GM23338 (cell line): ENCODE data around the gene ANXA6. TPM values are rescaled to one million over a fixed set of nuclear protein-coding genes. Genes with fewer than 3 reads are reported as not detected.

Source experiments
- ATAC-seq: fragments of 200-7000 bp; cut with Tn5 transposase; 3 replicates; pipeline ENCODE4 v1.9.1; 2020
- DNase-seq: peaks from one replicate; pipeline ENCODE4 v3.0.0-alpha.2; 2015; ENCODE audit warnings: low spot score
- H2AFZ ChIP-seq: fragments of 200-600 bp; sonication (generic); 2 replicates; pipeline ENCODE4 v1.8.0; 2016; ENCODE audit warnings: antibody characterized with exemption, mild to moderate bottlenecking, moderate library complexity
- H3F3A ChIP-seq: fragments of 200-600 bp; sonication (generic); replicated peaks from 2 replicates; pipeline ENCODE4 v1.8.0; 2017; ENCODE audit warnings: antibody characterized with exemption, mixed run types, low read depth
- H3K27ac ChIP-seq: fragments of 200-600 bp; sonication (generic); 2 replicates; pipeline ENCODE4 v1.6.1; 2016; ENCODE audit warnings: low read depth
- H3K27me3 ChIP-seq: fragments of 200-600 bp; sonication (generic); 2 replicates; pipeline ENCODE4 v1.8.0; 2016; ENCODE audit warnings: mild to moderate bottlenecking, mixed run types, moderate library complexity; ENCODE audit not compliant: insufficient read depth
- H3K36me3 ChIP-seq: fragments of 200-600 bp; sonication (generic); 2 replicates; pipeline ENCODE4 v1.8.0; 2016; ENCODE audit warnings: mild to moderate bottlenecking; ENCODE audit not compliant: insufficient read depth
- H3K4me1 ChIP-seq: fragments of 200-600 bp; sonication (generic); 2 replicates; pipeline ENCODE4 v1.8.0; 2016; ENCODE audit warnings: mild to moderate bottlenecking, moderate library complexity; ENCODE audit not compliant: insufficient read depth
- H3K4me2 ChIP-seq: fragments of 200-600 bp; sonication (generic); 2 replicates; pipeline ENCODE4 v1.7.1; 2017; ENCODE audit warnings: mixed run types
- H3K4me3 ChIP-seq: fragments of 200-600 bp; sonication (generic); 2 replicates; pipeline ENCODE4 v1.6.1; 2016; ENCODE audit warnings: mixed run types
- H3K79me2 ChIP-seq: fragments of 200-600 bp; sonication (generic); replicated peaks from 2 replicates; pipeline ENCODE4 v1.8.0; 2017; ENCODE audit warnings: mild to moderate bottlenecking; ENCODE audit not compliant: insufficient read depth
- H3K9me2 ChIP-seq: fragments of 200-600 bp; sonication (generic); 2 replicates; pipeline ENCODE4 v1.8.0; 2017; ENCODE audit not compliant: insufficient read depth
- H4K20me1 ChIP-seq: fragments of 200-600 bp; sonication (generic); replicated peaks from 2 replicates; pipeline ENCODE4 v1.8.0; 2017; ENCODE audit warnings: mild to moderate bottlenecking; ENCODE audit not compliant: insufficient read depth
- H3K27ac Mint-ChIP-seq: 2 replicates; pipeline ENCODE4 v1.8.0; 2020; ENCODE audit warnings: inconsistent platforms, mild to moderate bottlenecking, moderate library complexity, mixed read lengths
- H3K27me3 Mint-ChIP-seq: 3 replicates; pipeline ENCODE4 v1.8.0; 2022; ENCODE audit warnings: low read depth, mild to moderate bottlenecking, moderate library complexity, mixed read lengths, inconsistent platforms; ENCODE audit not compliant: insufficient read depth, poor library complexity
- H3K36me3 Mint-ChIP-seq: 3 replicates; pipeline ENCODE4 v1.8.0; 2021; ENCODE audit warnings: low read depth, mild to moderate bottlenecking, inconsistent platforms, moderate library complexity, mixed read lengths
- H3K4me1 Mint-ChIP-seq: 3 replicates; pipeline ENCODE4 v1.8.0; 2020; ENCODE audit warnings: mild to moderate bottlenecking, inconsistent platforms, mixed read lengths
- H3K4me3 Mint-ChIP-seq: 3 replicates; pipeline ENCODE4 v1.8.0; 2021; ENCODE audit warnings: moderate library complexity, mild to moderate bottlenecking, inconsistent platforms, mixed read lengths
- H3K9me3 Mint-ChIP-seq: 3 replicates; pipeline ENCODE4 v1.8.0; 2020; ENCODE audit warnings: moderate library complexity, mild to moderate bottlenecking, inconsistent platforms, mixed read lengths
- CREB1 ChIP-seq: fragments of 250-450 bp; sonication (Bioruptor Pico); IDR thresholded peaks from 2 replicates; pipeline ENCODE4 v1.5.0; 2020; ENCODE audit warnings: low read depth, mild to moderate bottlenecking, moderate library complexity
- EZH2 ChIP-seq: fragments of 200-600 bp; sonication (generic); IDR thresholded peaks from one replicate; pipeline ENCODE4 v1.8.0; 2017; ENCODE audit warnings: antibody characterized with exemption, mild to moderate bottlenecking, low read depth; ENCODE audit not compliant: unreplicated experiment
- EZH2phosphoT487 ChIP-seq: fragments of 200-600 bp; sonication (generic); IDR thresholded peaks from one replicate; pipeline ENCODE4 v1.8.1; 2018; ENCODE audit warnings: antibody characterized with exemption; ENCODE audit not compliant: unreplicated experiment
- JUNB ChIP-seq: IDR thresholded peaks from one replicate; pipeline ENCODE4 v1.6.1; 2016; ENCODE audit warnings: antibody characterized with exemption; ENCODE audit not compliant: unreplicated experiment
- NANOG ChIP-seq: IDR thresholded peaks from 2 replicates; pipeline ENCODE4 v1.6.1; 2016; ENCODE audit warnings: antibody characterized with exemption, borderline replicate concordance
- POLR2AphosphoS5 ChIP-seq: IDR thresholded peaks from 2 replicates; pipeline ENCODE4 v1.6.1; 2016; ENCODE audit warnings: antibody characterized with exemption, low read depth
- STAT1 ChIP-seq: IDR thresholded peaks from one replicate; pipeline ENCODE4 v1.6.1; 2016; ENCODE audit warnings: antibody characterized with exemption; ENCODE audit not compliant: unreplicated experiment
- ZNF114 ChIP-seq: fragments of 250-450 bp; sonication (Bioruptor Pico); IDR thresholded peaks from 2 replicates; pipeline ENCODE4 v1.5.0; 2020; ENCODE audit warnings: mild to moderate bottlenecking, moderate library complexity
- ZNF331 ChIP-seq: fragments of 250-450 bp; sonication (Bioruptor Pico); IDR thresholded peaks from 2 replicates; pipeline ENCODE4 v1.5.0; 2020; ENCODE audit warnings: low read depth, mild to moderate bottlenecking, moderate library complexity
- polyA plus RNA-seq: library from polyadenylated mRNA; unstranded; fragments of >200 nt; fragmentation: Nextera tagmentation; extraction: Ambion mirVana; gene quantifications from 2 replicates; pipeline ENCODE4 v1.2.1, GENCODE V29; 2016
- total RNA-seq: library from RNA; depleted of rRNA; stranded (reverse); fragments of >200 nt; shearing (Covaris generic); gene quantifications from 2 replicates; pipeline ENCODE4 v1.2.3, GENCODE V29; 2014
- TF ChIP-seq, protein P1 (sequence below): IDR thresholded peaks from one replicate; pipeline ENCODE4 v1.6.1; 2018; ENCODE audit warnings: antibody characterized with exemption; ENCODE audit not compliant: unreplicated experiment
- TF ChIP-seq, protein P2 (sequence below), 2 experiments: fragments of 200-600 bp in 1 of 2; sonication (generic) in 1 of 2; conservative IDR thresholded peaks; 2 replicates each; pipeline versions ENCODE4 v1.5.1 to v1.6.1; 2016 to 2017; ENCODE audit warnings: antibody characterized with exemption in 2 of 2, low read depth in 2 of 2, mild to moderate bottlenecking in 2 of 2, moderate library complexity in 1 of 2
- TF ChIP-seq, protein P3 (sequence below): fragments of 250-450 bp; sonication (Bioruptor Pico); IDR thresholded peaks from 2 replicates; pipeline ENCODE4 v1.5.0; 2020; ENCODE audit warnings: mild to moderate bottlenecking, moderate library complexity
- TF ChIP-seq, protein P4 (sequence below): IDR thresholded peaks from 2 replicates; pipeline ENCODE4 v1.6.1; 2016; ENCODE audit warnings: antibody characterized with exemption

The ANXA6 gene
- total and polyA plus RNA-seq, 2 experiments from 2014 or later = 26.5 to 110 TPM

DNA sequence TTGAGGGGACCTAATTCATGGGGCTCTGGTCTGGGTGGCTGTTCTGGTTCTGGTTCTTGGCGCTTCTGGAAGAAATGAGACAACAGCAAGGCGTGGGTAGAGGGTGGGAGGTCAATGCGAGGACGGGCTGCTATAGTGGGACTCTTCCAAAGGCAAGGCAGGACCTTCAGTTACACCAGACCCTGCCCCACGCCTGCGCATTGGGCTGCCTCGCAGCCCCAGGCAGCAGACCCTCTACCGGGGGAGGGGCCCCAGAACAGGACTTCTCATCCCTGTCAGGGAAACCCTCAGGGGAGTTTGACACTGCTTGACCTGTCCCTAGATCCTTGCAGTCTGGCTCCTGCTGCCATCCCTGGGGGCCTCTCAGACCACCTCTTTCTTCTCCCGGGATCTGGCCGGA, 47.8 kb upstream of the ANXA6 start:
- no peaks in the 10 kb centered on the region for H3F3A ChIP-seq
- H3K4me1 Mint-ChIP-seq = no peaks in the 10 kb centered on the region

More for the DNA sequence above, 47.8 kb upstream of the ANXA6 start:
- ATAC-seq (no peak), DNase-seq (no peak)
- Histone ChIP-seq H3K9me2 (no peaks in the 10 kb centered on the region), H2AFZ (no peak overlapping the region), H3K4me2 (no peak overlapping the region), H3K27ac (no peak overlapping the region), H3K79me2 (no peaks in the 10 kb centered on the region), H3K4me3 (no peak overlapping the region), H4K20me1 (no peaks in the 10 kb centered on the region), H3K36me3 (no peaks in the 10 kb centered on the region), H3K4me1 (no peaks in the 10 kb centered on the region), H3K27me3 (no peaks in the 10 kb centered on the region)
- H3K4me3 Mint-ChIP-seq = no peak overlapping the region
- H3K36me3 Mint-ChIP-seq = no peaks in the 10 kb centered on the region
- TF ChIP-seq, protein P1, sequence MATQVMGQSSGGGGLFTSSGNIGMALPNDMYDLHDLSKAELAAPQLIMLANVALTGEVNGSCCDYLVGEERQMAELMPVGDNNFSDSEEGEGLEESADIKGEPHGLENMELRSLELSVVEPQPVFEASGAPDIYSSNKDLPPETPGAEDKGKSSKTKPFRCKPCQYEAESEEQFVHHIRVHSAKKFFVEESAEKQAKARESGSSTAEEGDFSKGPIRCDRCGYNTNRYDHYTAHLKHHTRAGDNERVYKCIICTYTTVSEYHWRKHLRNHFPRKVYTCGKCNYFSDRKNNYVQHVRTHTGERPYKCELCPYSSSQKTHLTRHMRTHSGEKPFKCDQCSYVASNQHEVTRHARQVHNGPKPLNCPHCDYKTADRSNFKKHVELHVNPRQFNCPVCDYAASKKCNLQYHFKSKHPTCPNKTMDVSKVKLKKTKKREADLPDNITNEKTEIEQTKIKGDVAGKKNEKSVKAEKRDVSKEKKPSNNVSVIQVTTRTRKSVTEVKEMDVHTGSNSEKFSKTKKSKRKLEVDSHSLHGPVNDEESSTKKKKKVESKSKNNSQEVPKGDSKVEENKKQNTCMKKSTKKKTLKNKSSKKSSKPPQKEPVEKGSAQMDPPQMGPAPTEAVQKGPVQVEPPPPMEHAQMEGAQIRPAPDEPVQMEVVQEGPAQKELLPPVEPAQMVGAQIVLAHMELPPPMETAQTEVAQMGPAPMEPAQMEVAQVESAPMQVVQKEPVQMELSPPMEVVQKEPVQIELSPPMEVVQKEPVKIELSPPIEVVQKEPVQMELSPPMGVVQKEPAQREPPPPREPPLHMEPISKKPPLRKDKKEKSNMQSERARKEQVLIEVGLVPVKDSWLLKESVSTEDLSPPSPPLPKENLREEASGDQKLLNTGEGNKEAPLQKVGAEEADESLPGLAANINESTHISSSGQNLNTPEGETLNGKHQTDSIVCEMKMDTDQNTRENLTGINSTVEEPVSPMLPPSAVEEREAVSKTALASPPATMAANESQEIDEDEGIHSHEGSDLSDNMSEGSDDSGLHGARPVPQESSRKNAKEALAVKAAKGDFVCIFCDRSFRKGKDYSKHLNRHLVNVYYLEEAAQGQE = no peak
- TF ChIP-seq, protein P2, sequence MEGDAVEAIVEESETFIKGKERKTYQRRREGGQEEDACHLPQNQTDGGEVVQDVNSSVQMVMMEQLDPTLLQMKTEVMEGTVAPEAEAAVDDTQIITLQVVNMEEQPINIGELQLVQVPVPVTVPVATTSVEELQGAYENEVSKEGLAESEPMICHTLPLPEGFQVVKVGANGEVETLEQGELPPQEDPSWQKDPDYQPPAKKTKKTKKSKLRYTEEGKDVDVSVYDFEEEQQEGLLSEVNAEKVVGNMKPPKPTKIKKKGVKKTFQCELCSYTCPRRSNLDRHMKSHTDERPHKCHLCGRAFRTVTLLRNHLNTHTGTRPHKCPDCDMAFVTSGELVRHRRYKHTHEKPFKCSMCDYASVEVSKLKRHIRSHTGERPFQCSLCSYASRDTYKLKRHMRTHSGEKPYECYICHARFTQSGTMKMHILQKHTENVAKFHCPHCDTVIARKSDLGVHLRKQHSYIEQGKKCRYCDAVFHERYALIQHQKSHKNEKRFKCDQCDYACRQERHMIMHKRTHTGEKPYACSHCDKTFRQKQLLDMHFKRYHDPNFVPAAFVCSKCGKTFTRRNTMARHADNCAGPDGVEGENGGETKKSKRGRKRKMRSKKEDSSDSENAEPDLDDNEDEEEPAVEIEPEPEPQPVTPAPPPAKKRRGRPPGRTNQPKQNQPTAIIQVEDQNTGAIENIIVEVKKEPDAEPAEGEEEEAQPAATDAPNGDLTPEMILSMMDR (conservative IDR thresholded peaks at IDR 0.05; ENCODE audit: low read depth in 2 of 2) = no peak
- TF ChIP-seq STAT1 = no peak
- TF ChIP-seq, protein P3, sequence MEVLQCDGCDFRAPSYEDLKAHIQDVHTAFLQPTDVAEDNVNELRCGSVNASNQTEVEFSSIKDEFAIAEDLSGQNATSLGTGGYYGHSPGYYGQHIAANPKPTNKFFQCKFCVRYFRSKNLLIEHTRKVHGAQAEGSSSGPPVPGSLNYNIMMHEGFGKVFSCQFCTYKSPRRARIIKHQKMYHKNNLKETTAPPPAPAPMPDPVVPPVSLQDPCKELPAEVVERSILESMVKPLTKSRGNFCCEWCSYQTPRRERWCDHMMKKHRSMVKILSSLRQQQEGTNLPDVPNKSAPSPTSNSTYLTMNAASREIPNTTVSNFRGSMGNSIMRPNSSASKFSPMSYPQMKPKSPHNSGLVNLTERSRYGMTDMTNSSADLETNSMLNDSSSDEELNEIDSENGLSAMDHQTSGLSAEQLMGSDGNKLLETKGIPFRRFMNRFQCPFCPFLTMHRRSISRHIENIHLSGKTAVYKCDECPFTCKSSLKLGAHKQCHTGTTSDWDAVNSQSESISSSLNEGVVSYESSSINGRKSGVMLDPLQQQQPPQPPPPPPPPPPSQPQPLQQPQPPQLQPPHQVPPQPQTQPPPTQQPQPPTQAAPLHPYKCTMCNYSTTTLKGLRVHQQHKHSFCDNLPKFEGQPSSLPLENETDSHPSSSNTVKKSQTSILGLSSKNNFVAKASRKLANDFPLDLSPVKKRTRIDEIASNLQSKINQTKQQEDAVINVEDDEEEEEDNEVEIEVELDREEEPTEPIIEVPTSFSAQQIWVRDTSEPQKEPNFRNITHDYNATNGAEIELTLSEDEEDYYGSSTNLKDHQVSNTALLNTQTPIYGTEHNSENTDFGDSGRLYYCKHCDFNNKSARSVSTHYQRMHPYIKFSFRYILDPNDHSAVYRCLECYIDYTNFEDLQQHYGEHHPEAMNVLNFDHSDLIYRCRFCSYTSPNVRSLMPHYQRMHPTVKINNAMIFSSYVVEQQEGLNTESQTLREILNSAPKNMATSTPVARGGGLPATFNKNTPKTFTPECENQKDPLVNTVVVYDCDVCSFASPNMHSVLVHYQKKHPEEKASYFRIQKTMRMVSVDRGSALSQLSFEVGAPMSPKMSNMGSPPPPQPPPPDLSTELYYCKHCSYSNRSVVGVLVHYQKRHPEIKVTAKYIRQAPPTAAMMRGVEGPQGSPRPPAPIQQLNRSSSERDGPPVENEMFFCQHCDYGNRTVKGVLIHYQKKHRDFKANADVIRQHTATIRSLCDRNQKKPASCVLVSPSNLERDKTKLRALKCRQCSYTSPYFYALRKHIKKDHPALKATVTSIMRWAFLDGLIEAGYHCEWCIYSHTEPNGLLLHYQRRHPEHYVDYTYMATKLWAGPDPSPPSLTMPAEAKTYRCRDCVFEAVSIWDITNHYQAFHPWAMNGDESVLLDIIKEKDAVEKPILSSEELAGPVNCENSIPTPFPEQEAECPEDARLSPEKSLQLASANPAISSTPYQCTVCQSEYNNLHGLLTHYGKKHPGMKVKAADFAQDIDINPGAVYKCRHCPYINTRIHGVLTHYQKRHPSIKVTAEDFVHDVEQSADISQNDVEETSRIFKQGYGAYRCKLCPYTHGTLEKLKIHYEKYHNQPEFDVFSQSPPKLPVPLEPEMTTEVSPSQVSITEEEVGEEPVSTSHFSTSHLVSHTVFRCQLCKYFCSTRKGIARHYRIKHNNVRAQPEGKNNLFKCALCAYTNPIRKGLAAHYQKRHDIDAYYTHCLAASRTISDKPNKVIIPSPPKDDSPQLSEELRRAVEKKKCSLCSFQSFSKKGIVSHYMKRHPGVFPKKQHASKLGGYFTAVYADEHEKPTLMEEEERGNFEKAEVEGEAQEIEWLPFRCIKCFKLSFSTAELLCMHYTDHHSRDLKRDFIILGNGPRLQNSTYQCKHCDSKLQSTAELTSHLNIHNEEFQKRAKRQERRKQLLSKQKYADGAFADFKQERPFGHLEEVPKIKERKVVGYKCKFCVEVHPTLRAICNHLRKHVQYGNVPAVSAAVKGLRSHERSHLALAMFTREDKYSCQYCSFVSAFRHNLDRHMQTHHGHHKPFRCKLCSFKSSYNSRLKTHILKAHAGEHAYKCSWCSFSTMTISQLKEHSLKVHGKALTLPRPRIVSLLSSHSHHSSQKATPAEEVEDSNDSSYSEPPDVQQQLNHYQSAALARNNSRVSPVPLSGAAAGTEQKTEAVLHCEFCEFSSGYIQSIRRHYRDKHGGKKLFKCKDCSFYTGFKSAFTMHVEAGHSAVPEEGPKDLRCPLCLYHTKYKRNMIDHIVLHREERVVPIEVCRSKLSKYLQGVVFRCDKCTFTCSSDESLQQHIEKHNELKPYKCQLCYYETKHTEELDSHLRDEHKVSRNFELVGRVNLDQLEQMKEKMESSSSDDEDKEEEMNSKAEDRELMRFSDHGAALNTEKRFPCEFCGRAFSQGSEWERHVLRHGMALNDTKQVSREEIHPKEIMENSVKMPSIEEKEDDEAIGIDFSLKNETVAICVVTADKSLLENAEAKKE (CRISPR knock-in tag) = no peak
- TF ChIP-seq NANOG = no peak
- no peak for TF ChIP-seq JUNB
- TF ChIP-seq, protein P4, sequence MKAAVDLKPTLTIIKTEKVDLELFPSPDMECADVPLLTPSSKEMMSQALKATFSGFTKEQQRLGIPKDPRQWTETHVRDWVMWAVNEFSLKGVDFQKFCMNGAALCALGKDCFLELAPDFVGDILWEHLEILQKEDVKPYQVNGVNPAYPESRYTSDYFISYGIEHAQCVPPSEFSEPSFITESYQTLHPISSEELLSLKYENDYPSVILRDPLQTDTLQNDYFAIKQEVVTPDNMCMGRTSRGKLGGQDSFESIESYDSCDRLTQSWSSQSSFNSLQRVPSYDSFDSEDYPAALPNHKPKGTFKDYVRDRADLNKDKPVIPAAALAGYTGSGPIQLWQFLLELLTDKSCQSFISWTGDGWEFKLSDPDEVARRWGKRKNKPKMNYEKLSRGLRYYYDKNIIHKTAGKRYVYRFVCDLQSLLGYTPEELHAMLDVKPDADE = no peak
- no peak for TF ChIP-seq EZH2
- TF ChIP-seq ZNF114 (CRISPR knock-in tag) = no peak
- TF ChIP-seq ZNF331 = no peak
- TF ChIP-seq EZH2phosphoT487 = no peak
- TF ChIP-seq CREB1 = no peak
- TF ChIP-seq POLR2AphosphoS5 = no peak
- no peak overlapping the region for H3K27ac Mint-ChIP-seq
- no peaks in the 10 kb centered on the region for H3K27me3 Mint-ChIP-seq
- H3K9me3 Mint-ChIP-seq = no peaks in the 10 kb centered on the region
